Sigmoid colon (tissue), 7 donors: ENCODE results near the gene MBIP. TPM values are rescaled to one million over a fixed set of nuclear protein-coding genes. Genes with fewer than 3 reads are reported as not detected.

Source experiments
- DNase-seq: peaks from one replicate; pipeline ENCODE4 v3.0.0-alpha.2; 2019
- H3K27ac ChIP-seq, 4 donors: fragments of 200-600 bp; sonication (generic); one replicate each; pipeline ENCODE4 v1.5.1; 2016 to 2019; ENCODE audit warnings: mild to moderate bottlenecking in 1 of 4
- H3K27me3 ChIP-seq, 3 donors: fragments of 200-600 bp; sonication (generic); one replicate each; pipeline ENCODE4 v1.5.1; 2019; ENCODE audit warnings: mild to moderate bottlenecking in 1 of 3
- H3K36me3 ChIP-seq, 4 donors: fragments of 200-600 bp; sonication (generic); one replicate each; pipeline ENCODE4 v1.5.1; 2016 to 2019
- H3K4me1 ChIP-seq, 4 donors: fragments of 200-600 bp; sonication (generic); one replicate each; pipeline ENCODE4 v1.5.1; 2017 to 2019
- H3K4me3 ChIP-seq, 4 donors: fragments of 200-600 bp; sonication (generic); one replicate each; pipeline ENCODE4 v1.5.1; 2017 to 2019; ENCODE audit warnings: mild to moderate bottlenecking in 2 of 4, moderate library complexity in 1 of 4
- H3K9me3 ChIP-seq, 4 donors: fragments of 200-600 bp in 3 of 4; sonication (generic) in 3 of 4; one replicate each; pipeline versions ENCODE4 v1.5.1 to v1.6.1; 2013 to 2019
- EP300 ChIP-seq, 4 donors: sonication (generic); formaldehyde crosslinking; IDR thresholded peaks; one replicate each; pipeline ENCODE4 v1.6.1; 2017; ENCODE audit warnings: antibody characterized with exemption in 4 of 4
- POLR2A ChIP-seq, 2 donors: fragments of 450-650 bp; IDR thresholded peaks; one replicate each; pipeline ENCODE4 v1.6.1; 2016; ENCODE audit warnings: antibody characterized with exemption in 2 of 2, mild to moderate bottlenecking in 2 of 2, moderate library complexity in 2 of 2
- POLR2AphosphoS5 ChIP-seq, 4 donors: sonication (generic); formaldehyde crosslinking; IDR thresholded peaks; one replicate each; pipeline ENCODE4 v1.6.1; 2017; ENCODE audit warnings: antibody characterized with exemption in 4 of 4
- WGBS, 2 donors: extraction: QIAGEN DNeasy Blood & Tissue Kit; methylation state at CpG; one replicate each; pipeline ENCODE4 v1.1.7; 2013; 5-methylcytosine and 5-hydroxymethylcytosine counted together
- intact Hi-C: fragments of 100-400 bp; cut with DNase I; formaldehyde crosslinking; loops from one replicate; pipeline ENCODE4 v1.15.1; 2023
- polyA plus RNA-seq, 3 donors: library from polyadenylated mRNA; stranded (reverse); fragments of 200-250 nt; gene quantifications; one replicate each; pipeline ENCODE4 v1.2.3, GENCODE V29; 2013
- total RNA-seq, 4 donors: library from RNA; depleted of rRNA; stranded (reverse); fragments of >200 nt; gene quantifications; one replicate each; pipeline ENCODE4 v1.1.0, GENCODE V29; 2016
- TF ChIP-seq, protein P1 (sequence below), 4 experiments: fragments of 450-650 bp in 3 of 4; fragments of 200-600 bp in 1 of 4; IDR thresholded peaks; one replicate each; pipeline ENCODE4 v1.5.1; 2016 to 2019; ENCODE audit warnings: antibody characterized with exemption in 4 of 4, mild to moderate bottlenecking in 3 of 4, moderate library complexity in 2 of 4
- donor health status: healthy with polysubstance abuse.
- donor health status: Bipolar disorder and iron deficiency.
- donor health status: healthy.

Gene MBIP
- total and polyA plus RNA-seq, 7 donors, result 12.4 to 26.4 (median 22.2) TPM

DNA sequence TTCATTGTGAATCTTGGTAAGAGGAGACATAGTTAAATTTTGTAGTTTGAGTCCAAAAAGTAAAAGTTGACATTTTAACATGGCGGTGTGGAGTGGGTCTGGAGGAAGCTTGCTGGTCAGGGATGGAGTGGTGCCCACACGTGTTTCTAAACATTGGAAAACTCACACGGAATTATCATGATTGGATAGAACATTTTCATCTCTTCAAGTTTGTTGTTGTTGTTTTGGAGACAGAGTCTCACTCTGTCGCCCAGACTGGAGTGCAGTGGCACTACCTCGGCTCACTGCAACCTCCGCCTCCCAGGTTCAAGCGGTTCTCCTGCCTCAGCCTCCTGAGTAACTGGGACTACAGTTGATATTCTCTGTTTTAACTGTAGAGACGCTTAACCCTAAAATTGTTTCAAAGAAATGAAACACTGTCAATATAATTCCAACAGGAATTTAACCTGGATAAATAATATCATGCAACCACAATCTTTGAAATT lies 502 bp upstream of the MBIP start:
- TF ChIP-seq POLR2A (IDR thresholded peaks at IDR 0.05) (no peak), EP300 (IDR thresholded peaks at IDR 0.05) (no peak), POLR2AphosphoS5 (IDR thresholded peaks at IDR 0.05) (no peak)
- TF ChIP-seq, protein P1, sequence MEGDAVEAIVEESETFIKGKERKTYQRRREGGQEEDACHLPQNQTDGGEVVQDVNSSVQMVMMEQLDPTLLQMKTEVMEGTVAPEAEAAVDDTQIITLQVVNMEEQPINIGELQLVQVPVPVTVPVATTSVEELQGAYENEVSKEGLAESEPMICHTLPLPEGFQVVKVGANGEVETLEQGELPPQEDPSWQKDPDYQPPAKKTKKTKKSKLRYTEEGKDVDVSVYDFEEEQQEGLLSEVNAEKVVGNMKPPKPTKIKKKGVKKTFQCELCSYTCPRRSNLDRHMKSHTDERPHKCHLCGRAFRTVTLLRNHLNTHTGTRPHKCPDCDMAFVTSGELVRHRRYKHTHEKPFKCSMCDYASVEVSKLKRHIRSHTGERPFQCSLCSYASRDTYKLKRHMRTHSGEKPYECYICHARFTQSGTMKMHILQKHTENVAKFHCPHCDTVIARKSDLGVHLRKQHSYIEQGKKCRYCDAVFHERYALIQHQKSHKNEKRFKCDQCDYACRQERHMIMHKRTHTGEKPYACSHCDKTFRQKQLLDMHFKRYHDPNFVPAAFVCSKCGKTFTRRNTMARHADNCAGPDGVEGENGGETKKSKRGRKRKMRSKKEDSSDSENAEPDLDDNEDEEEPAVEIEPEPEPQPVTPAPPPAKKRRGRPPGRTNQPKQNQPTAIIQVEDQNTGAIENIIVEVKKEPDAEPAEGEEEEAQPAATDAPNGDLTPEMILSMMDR (IDR thresholded peaks at IDR 0.05), result no peak
- peak overlapping the region; percentile 79 to 87 (median 84) for H3K27ac ChIP-seq
- no peaks in the 10 kb centered on the region for H3K9me3 ChIP-seq
- DNase-seq, result no peak
- H3K4me3 ChIP-seq, result peak overlapping the region; percentile 62 to 91 (median 79)
- WGBS, 2 donors, result 44 to 66% methylated on average over 8 of the region's 8 CpGs
- H3K27me3 ChIP-seq, result no peaks in the 10 kb centered on the region
- peaks cover 0 to 26% (median 15%) of the 10 kb centered on the region in 4 donors for H3K4me1 ChIP-seq
- intact Hi-C loops, result no loop called here
- no peaks in the 10 kb centered on the region for H3K36me3 ChIP-seq

DNA sequence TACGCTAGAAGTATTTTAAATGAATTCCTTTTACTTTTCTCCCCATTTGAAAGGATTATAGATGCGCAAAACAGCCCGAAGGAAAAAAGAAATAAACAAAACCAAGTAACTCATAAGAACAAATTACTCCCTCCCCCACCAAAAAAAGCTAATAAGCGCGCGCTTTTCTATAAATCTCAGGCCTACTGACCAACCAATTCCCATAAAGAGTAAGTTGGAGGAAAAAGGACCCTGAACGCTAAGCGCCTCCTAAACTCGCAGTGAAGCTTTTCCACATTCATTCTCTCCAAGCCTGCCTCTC lies 588 bp downstream of the MBIP start:
- H3K27me3 ChIP-seq, result no peaks in the 10 kb centered on the region
- H3K4me1 ChIP-seq, result peaks cover 0 to 26% (median 15%) of the 10 kb centered on the region in 4 donors
- no peak for DNase-seq
- peak overlapping the region; percentile 62 to 91 (median 79) for H3K4me3 ChIP-seq
- intact Hi-C loops, result no loop called here
- 0 to 1% methylated on average over 9 of the region's 9 CpGs for WGBS, 2 donors
- peak overlapping the region; percentile 79 to 87 (median 84) for H3K27ac ChIP-seq
- no peaks in the 10 kb centered on the region for H3K9me3 ChIP-seq
- TF ChIP-seq POLR2AphosphoS5 (IDR thresholded peaks at IDR 0.05), result no peak
- TF ChIP-seq, protein P1 (IDR thresholded peaks at IDR 0.05), result no peak
- TF ChIP-seq POLR2A (IDR thresholded peaks at IDR 0.05), result no peak
- no peak for TF ChIP-seq EP300 (IDR thresholded peaks at IDR 0.05)
- no peaks in the 10 kb centered on the region for H3K36me3 ChIP-seq

DNA sequence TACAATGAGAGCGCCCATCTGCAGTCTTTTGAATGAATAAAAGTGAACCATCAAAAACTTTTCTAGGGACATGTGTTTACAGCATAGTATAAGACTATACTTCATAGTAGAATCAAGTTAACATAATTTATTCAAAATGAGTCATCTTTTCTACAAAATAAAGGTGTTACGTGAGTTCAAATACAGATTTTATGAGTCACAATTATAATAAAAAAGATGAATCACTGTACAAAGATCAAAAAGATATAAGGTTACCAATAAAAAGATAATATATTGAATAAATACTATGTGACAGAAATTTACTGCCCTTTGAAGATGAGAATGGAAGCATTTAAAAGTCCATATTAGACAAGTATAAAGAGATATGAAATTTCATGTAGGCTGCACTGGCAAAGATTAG lies 2.8 kb downstream of the MBIP start:
- DNase-seq, result no peak
- 45 to 72% methylated on average over 2 of the region's 2 CpGs for WGBS, 2 donors
- intact Hi-C loops, result no loop called here
- peaks cover 0 to 26% (median 15%) of the 10 kb centered on the region in 4 donors for H3K4me1 ChIP-seq
- no peak overlapping the region for H3K4me3 ChIP-seq
- peaks cover 0 to 15% (median 0%) of the 10 kb centered on the region in 4 donors for H3K36me3 ChIP-seq
- no peaks in the 10 kb centered on the region for H3K27me3 ChIP-seq
- TF ChIP-seq POLR2A (IDR thresholded peaks at IDR 0.05), result no peak
- TF ChIP-seq POLR2AphosphoS5 (IDR thresholded peaks at IDR 0.05), result no peak
- TF ChIP-seq, protein P1 (IDR thresholded peaks at IDR 0.05), result no peak
- no peak for TF ChIP-seq EP300 (IDR thresholded peaks at IDR 0.05)
- no peaks in the 10 kb centered on the region for H3K9me3 ChIP-seq
- H3K27ac ChIP-seq, result no peak overlapping the region

DNA sequence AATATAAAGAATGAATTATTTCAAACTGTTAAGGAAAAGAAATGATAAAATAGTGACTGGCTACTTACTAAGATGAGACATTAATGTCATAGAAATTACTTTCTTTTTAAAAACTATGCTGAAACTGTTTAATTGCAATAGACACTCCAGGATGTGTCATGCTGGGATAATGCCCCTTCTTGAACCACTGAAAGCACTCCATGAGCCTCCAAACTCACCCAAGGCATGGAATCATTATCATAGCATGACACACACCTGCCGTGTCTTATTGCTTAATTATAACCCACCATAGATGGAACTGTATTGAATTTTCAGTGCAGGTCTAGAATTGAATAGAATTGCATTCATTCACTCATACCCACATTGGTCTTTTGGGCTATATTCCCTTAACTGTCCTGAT lies 4.3 kb downstream of the MBIP start:
- Histone ChIP-seq H3K27ac (no peak overlapping the region), H3K9me3 (no peaks in the 10 kb centered on the region), H3K4me1 (peaks cover 0 to 26% (median 15%) of the 10 kb centered on the region in 4 donors), H3K27me3 (no peaks in the 10 kb centered on the region), H3K4me3 (no peak overlapping the region), H3K36me3 (peaks cover 0 to 24% (median 5%) of the 10 kb centered on the region in 4 donors)
- DNase-seq, result no peak
- WGBS, 2 donors, result 78 to 93% methylated on average over 1 of the region's 1 CpG
- no peak for TF ChIP-seq POLR2AphosphoS5 (IDR thresholded peaks at IDR 0.05)
- TF ChIP-seq, protein P1 (IDR thresholded peaks at IDR 0.05), result no peak
- TF ChIP-seq EP300 (IDR thresholded peaks at IDR 0.05), result no peak
- intact Hi-C loops, result no loop called here
